ENCODE measurements around the gene PPM1D.

DNA sequence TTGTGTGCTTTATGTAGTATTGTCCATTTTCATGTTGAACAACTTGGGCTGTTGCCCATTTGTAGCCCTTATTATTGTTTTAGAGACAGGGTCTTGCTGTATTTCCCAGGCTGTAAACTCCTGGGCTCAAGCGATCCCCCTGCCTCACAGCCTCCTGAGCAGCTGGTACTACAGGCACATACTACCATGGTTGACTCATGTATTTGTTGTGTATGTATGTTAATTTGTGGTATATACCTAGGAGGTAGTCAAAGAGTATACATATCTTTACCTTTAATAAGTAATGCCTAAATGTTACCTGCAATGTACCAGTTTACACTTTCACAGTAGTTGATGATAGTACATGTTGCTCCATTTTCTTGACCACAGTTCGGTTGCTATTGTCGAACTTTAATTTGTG lies 18.1 kb downstream of the PPM1D start:
- TF ChIP-seq ZNF274 (IDR thresholded peaks at IDR 0.05; ENCODE audit: low read depth, low read length) (no peak), YY1 (IDR thresholded peaks at IDR 0.05; ENCODE audit: insufficient read depth, insufficient read length) (no peak)

All from NT2/D1 (cell line).